GM12878 (cell line): Measurements from ENCODE around the gene KIFC1. TPM values are rescaled to one million over a fixed set of nuclear protein-coding genes. Genes with fewer than 3 reads are reported as not detected.
A peak's percentile ranks its signal among the peaks of the same experiment; 100 is the strongest.

Experiments used
- BCL11A ChIP-seq: IDR thresholded peaks from 2 replicates; pipeline ENCODE4 v1.6.1; 2011; ENCODE audit warnings: low read depth, low read length
- BHLHE40 ChIP-seq, 2 experiments: fragments of 450-650 bp in 1 of 2; IDR thresholded peaks; 2 replicates each; pipeline ENCODE4 v1.6.1; 2011 to 2017; ENCODE audit warnings: low read depth in 2 of 2, borderline replicate concordance in 1 of 2, improper control_type of control experiment in 1 of 2, low read length in 1 of 2, mild to moderate bottlenecking in 1 of 2
- CBFB ChIP-seq: IDR thresholded peaks from 2 replicates; pipeline ENCODE4 v1.6.1; 2016; ENCODE audit warnings: antibody characterized with exemption, low read depth
- EZH2 ChIP-seq: IDR thresholded peaks from 2 replicates; pipeline ENCODE4 v1.6.1; 2012; ENCODE audit warnings: low read depth, mild to moderate bottlenecking, control low read depth, inconsistent platforms, low read length, borderline replicate concordance; ENCODE audit not compliant: control insufficient read depth
- FOXM1 ChIP-seq: IDR thresholded peaks from 2 replicates; pipeline ENCODE4 v1.6.1; 2012; ENCODE audit warnings: low read depth, mild to moderate bottlenecking, inconsistent platforms, low read length, moderate library complexity
- HDGF ChIP-seq: fragments of 450-650 bp; IDR thresholded peaks from 2 replicates; pipeline ENCODE4 v1.6.1; 2016; ENCODE audit warnings: antibody characterized with exemption
- NFIC ChIP-seq: IDR thresholded peaks from 2 replicates; pipeline ENCODE4 v1.6.1; 2012; ENCODE audit warnings: low read depth, mild to moderate bottlenecking, inconsistent platforms, low read length, moderate library complexity
- NR2C1 ChIP-seq: fragments of 450-650 bp; IDR thresholded peaks from 2 replicates; pipeline ENCODE4 v1.6.1; 2017; ENCODE audit warnings: antibody characterized with exemption, mild to moderate bottlenecking, moderate library complexity
- NR2F1 ChIP-seq: fragments of 450-650 bp; conservative IDR thresholded peaks from 2 replicates; pipeline ENCODE4 v1.6.1; 2017; ENCODE audit warnings: mild to moderate bottlenecking
- PAX8 ChIP-seq: fragments of 450-650 bp; IDR thresholded peaks from 2 replicates; pipeline ENCODE4 v1.6.1; 2017; ENCODE audit warnings: mild to moderate bottlenecking, moderate library complexity
- RAD21 ChIP-seq: IDR thresholded peaks from 2 replicates; pipeline ENCODE4 v1.6.1; 2011; ENCODE audit warnings: mild to moderate bottlenecking, low read depth, low read length, moderate library complexity; ENCODE audit not compliant: insufficient read depth
- REST ChIP-seq: IDR thresholded peaks from 2 replicates; pipeline ENCODE4 v1.6.1; 2012; ENCODE audit warnings: mild to moderate bottlenecking, low read depth, low read length
- RUNX3 ChIP-seq: IDR thresholded peaks from 2 replicates; pipeline ENCODE4 v1.6.1; 2012; ENCODE audit warnings: low read length, inconsistent platforms
- SIN3A ChIP-seq: IDR thresholded peaks from 2 replicates; pipeline ENCODE4 v1.6.1; 2012; ENCODE audit warnings: low read depth, low read length, improper control_type of control experiment
- SMC3 ChIP-seq: IDR thresholded peaks from 2 replicates; pipeline ENCODE4 v1.6.1; 2011; ENCODE audit warnings: low read length, improper control_type of control experiment, borderline replicate concordance
- SUPT20H ChIP-seq: IDR thresholded peaks from 2 replicates; pipeline ENCODE4 v1.6.1; 2011; ENCODE audit warnings: low read depth, mild to moderate bottlenecking, low read length, moderate library complexity, borderline replicate concordance; ENCODE audit not compliant: control insufficient read depth
- YY1 ChIP-seq: IDR thresholded peaks from 2 replicates; pipeline ENCODE4 v1.6.1; 2011; ENCODE audit warnings: low read depth, mild to moderate bottlenecking, low read length
- ZBTB40 ChIP-seq: fragments of 450-650 bp; IDR thresholded peaks from 2 replicates; pipeline ENCODE4 v1.6.1; 2016; ENCODE audit warnings: mild to moderate bottlenecking, moderate library complexity, borderline replicate concordance
- polyA plus RNA-seq, 11 experiments: library from polyadenylated mRNA; depleted of rRNA in 4 of 11; unstranded in 6 of 11; stranded (reverse) in 5 of 11; fragments of >200 nt; fragmentation: Nextera tagmentation in 4 of 11; fragmentation: Illumina TruSeq in 1 of 11; extraction: Ambion mirVana in 4 of 11; extraction: Trizol in 1 of 11; gene quantifications; 1 replicate in 1 of 11; 2 replicates in 10 of 11; pipeline versions ENCODE4 v1.2.1 to v1.2.3, GENCODE V29; 2011 to 2016; ENCODE audit warnings: inconsistent platforms in 2 of 11, missing spikeins in 2 of 11, low read depth in 1 of 11
- total RNA-seq, 4 experiments: library from RNA; depleted of rRNA in 3 of 4; stranded (reverse); fragments of >200 nt in 3 of 4; fragmentation: Illumina TruSeq in 1 of 4; extraction: Trizol in 1 of 4; gene quantifications; 2 replicates each; pipeline versions ENCODE4 v1.2.1 to v1.2.3, GENCODE V29; 2013 to 2021
- TF ChIP-seq, protein P1 (sequence below), 3 experiments: IDR thresholded peaks in 2 of 3; conservative IDR thresholded peaks in 1 of 3; 2 replicates each; pipeline ENCODE4 v1.5.1; 2011; ENCODE audit warnings: low read depth in 3 of 3, low read length in 3 of 3, mild to moderate bottlenecking in 3 of 3, control low read depth in 2 of 3, moderate library complexity in 2 of 3, inconsistent platforms in 1 of 3, mixed read lengths in 1 of 3; ENCODE audit not compliant: control insufficient read depth in 2 of 3, insufficient read depth in 1 of 3; ENCODE audit errors: extremely low read depth in 1 of 3

KIFC1 gene
- total and polyA plus RNA-seq, 10 of the 15 experiments (the other 5 are each of a cell fraction or from before 2014, with no cell fraction given) = 1.8 to 87.4 (median 54.4) TPM

- TF ChIP-seq ZBTB40 (no peak), HDGF (no peak), YY1 (0 out of 2 replicates have a peak, but pooled peaks have one; percentile 25), NFIC (no peak), EZH2 (no peak), SIN3A (no peak), REST (no peak), CBFB (peak; percentile 91; the same call in 1 of the 2 replicates), SMC3 (peak; percentile 47; the same call in 1 of the 2 replicates), FOXM1 (peak; percentile 53; the same call in 1 of the 2 replicates), RUNX3 (peak; percentile 97), SUPT20H (no peak), RAD21 (peak; percentile 63), BHLHE40 (IDR thresholded peaks at IDR 0.05; ENCODE audit: borderline replicate concordance in 1 of 2, low read depth in 2 of 2, low read length in 1 of 2) (peak in 1 of 2 experiments; percentile 54; a peak in 2 of 4 replicates), BCL11A (no peak), NR2C1 (no peak), NR2F1 (0 out of 2 replicates have a peak, but pooled peaks have one; percentile 25), PAX8 (no peak)
- TF ChIP-seq, protein P1, sequence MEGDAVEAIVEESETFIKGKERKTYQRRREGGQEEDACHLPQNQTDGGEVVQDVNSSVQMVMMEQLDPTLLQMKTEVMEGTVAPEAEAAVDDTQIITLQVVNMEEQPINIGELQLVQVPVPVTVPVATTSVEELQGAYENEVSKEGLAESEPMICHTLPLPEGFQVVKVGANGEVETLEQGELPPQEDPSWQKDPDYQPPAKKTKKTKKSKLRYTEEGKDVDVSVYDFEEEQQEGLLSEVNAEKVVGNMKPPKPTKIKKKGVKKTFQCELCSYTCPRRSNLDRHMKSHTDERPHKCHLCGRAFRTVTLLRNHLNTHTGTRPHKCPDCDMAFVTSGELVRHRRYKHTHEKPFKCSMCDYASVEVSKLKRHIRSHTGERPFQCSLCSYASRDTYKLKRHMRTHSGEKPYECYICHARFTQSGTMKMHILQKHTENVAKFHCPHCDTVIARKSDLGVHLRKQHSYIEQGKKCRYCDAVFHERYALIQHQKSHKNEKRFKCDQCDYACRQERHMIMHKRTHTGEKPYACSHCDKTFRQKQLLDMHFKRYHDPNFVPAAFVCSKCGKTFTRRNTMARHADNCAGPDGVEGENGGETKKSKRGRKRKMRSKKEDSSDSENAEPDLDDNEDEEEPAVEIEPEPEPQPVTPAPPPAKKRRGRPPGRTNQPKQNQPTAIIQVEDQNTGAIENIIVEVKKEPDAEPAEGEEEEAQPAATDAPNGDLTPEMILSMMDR (IDR thresholded peaks at IDR 0.05 in 2 of 3, conservative IDR thresholded peaks at IDR 0.05 in 1 of 3; ENCODE audit: control insufficient read depth in 2 of 3, extremely low read depth in 1 of 3, insufficient read depth in 1 of 3, low read depth in 3 of 3, low read length in 3 of 3) = peak; percentile 48 to 60 (median 55); a peak in 5 of 6 replicates
Observed at GRCh38 chr6:33344701-33345697, 46.6 kb upstream of the KIFC1 start (continued).
